GM18517 (cell line): ENCODE measurements around the gene KIF6.

Experiments
- ATAC-seq: cut with Tn5 transposase; IDR thresholded peaks from one replicate; pipeline ENCODE4 v1.9.1; 2021; ENCODE audit warnings: mild to moderate bottlenecking, moderate library complexity; ENCODE audit not compliant: unreplicated experiment

Gene KIF6

DNA sequence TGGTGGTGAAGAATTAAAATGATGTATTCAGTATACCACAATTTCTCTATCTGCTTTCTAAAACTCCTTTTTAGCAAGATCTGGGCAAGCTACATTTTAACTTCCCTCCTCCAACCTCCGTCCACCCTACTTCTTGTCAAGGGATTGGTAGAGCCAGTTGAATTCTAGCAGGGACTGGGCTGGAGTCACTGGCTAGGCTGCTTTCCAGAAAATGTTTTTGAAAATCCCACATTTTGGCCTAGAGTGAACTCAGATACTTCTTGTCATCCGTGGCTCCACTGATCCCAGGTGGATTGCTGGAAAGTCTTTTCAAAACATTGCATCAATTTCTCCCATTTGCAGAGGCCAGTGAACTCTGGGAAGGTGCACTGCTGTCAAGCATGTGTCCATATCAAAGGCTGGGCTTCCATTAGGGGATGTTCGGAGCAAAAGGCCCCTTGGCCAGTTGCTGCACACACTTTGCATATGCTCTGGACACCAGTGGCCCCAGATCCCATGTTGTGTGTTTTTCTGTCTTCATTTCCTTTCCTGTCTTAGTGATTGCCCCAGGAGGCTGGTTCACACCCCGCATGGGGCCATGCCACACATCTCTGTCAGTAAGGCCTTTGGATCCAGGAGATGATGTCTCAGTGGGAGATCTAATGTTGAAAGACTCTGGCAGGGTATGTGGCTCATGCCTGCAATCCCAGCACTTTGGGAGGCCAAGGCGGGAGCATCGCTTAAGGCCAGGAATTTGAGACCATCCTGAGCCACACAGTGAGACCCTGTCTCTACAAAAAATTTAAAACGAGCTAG, 391.4 kb downstream of the KIF6 start:
- no peak for ATAC-seq

DNA sequence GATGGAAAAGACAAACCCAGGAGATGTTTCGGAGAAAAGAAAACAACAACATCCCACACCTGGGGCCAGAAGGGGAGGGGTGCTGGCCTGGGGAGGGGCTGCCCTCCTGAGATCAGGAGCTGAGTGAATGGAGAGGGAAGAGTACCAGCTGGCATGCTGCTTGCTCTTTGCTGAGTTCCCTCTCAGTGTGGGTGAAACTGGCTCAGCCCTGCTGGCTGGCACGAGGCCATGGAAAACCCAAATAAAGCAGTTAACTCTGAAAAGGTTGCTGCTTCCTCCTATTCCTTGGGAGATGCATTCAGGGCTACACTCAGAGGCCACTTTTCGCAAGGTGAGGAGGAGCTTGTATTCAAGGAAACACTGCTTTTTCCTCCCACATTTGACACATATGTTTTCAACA, 394.7 kb downstream of the KIF6 start:
- ATAC-seq: no peak

DNA sequence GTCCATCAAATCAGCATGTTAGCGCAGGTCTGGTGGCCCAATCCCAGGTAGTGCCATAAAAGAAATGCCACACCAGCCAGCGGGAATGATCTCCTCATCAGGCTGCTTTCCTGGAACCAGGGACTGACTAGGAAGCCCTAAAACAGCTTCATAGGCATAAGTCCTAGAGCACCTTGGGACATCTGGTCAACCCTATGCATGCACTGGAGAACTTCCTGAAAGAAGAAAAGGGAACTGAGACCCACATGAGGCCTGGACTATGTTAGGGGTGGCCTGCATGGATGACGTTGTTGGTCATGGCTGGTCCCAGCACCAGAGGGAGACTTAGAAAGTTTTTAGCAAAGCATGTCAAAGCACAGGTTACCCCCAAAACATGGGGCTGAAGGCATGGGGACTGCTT, 395.2 kb downstream of the KIF6 start:
- peak; percentile 52 for ATAC-seq

DNA sequence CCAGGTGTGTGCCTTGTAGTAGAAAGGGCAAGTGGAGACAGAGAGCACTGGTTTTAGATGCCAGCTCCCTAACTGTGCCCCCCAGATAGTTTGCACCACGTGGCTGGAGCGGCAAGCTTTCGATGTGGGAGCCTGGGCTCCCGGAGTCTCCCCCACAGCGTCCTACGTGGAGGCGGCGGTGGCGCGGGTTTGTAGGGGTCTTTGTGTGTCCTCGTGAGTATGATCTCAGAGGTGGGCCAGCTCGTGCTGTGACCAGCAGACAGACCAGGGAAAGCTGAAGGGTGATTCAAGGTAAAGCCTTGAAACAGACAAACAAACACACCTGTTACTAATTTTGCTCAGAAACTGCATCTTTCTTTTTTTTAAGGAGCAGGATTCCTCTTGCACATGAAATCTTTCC, 397.1 kb downstream of the KIF6 start:
- no peak for ATAC-seq

- ATAC-seq: no peak
These were observed 397.7 kb downstream of the KIF6 start for GRCh38 chr6:39327507-39327906.

DNA sequence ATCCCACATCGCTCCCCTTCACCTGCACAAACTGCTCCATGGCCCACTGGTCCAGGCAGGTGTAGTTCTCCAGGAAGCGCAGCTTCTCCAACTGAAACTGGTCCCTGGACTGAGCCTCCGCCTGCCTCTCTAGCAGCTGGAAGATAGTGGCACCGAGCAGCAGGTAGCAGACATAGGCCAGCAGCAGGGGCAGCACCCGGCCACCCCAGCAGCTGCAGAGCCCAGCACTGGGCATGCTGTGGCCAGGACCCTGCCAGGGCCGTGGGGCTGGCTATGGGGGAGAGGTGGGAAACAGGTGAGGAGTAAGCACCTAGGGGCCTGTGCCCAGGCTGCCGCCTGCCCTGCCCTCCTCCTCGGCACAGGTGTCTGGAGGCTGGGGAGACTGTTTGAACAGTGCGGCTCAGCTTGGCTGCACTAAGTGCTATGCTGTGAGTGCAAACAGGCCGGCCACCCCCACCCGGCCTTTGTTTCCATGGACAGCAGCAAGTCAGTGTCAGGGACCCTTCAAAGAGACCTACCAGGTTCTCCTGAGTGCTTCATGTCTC, 402.8 kb downstream of the KIF6 start, which contains the start of gene KCNK16:
KCNK16 (minus strand) TSS at position 397 of the 545 bp plus-strand sequence; CDS start at position 235, 162 bp downstream.
- no peak for ATAC-seq

DNA sequence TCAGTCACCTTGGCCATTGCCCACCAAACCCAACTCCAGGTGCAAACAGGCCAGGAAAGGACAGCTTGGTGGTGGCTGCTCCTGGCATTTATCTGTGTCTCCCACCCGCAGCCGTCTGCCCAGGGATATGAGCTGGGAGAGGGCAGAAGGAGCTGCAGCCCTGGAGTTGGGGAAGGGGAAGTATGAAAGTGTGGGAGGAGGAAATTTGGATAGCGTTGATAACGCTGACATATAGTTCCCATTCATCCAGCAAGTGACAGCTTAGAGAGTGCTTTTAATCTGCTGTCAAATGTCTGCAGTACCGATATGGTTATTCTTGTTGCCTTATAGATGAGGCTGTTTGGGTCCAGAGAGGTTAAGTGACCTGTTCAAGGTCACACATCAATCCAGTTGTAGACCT, 403.4 kb downstream of the KIF6 start:
- ATAC-seq: no peak

- ATAC-seq: no peak
These were observed 404.7 kb downstream of the KIF6 start for GRCh38 chr6:39320363-39320984.

GRCh38 chr6:39319621-39320362, 405.4 kb downstream of the KIF6 start:
- no peak for ATAC-seq

DNA sequence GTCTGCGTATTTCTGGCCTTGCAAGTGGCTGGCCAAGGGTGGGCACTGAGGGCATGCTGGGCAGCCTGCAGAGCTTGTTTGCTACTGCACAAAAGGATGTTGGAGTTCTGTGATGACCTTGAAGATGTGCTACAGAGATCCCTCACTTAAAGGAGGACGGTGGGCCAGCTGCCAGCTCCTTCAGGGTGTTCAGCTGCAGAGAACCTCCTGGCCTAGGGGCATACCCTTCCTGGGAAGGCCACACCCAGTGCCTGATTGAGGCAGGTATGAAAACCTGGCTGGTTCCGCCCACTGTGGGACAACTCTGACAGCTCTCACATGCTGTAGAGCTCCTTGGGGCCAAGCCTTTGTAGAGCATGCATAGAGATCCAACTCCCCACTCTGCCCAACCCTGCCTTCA, 408.0 kb downstream of the KIF6 start:
- ATAC-seq: no peak

DNA sequence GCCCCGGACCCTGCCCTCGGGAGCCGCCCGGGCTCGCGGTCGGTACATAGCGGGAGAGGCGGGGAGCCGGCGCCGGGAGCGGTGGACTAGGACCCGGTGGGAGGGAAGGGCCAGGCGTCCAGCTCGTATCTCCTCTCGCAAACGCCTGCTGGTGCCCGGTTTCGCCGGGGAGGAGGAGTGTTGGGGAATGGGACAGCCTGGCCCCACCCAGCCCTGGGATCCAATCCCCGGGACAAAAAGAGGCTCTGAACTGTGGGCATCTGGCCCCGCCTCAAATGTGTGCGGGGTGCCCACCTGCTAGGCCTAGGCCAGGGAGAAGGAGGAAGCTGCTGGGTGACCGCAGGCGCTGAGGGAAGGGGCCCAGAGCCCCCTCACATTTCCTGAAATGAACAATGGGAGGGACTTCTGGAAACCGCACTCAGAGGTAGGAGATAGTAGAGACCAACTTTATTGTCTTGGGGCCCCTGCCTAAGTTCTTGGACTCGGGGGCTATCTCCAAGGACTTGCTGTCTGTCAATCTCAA, 410.9 kb downstream of the KIF6 start, which contains the start of gene KCNK17:
KCNK17 (minus strand) TSS at position 147 of the 523 bp plus-strand sequence; CDS start at position 48, 99 bp downstream.
- no peak for ATAC-seq

DNA sequence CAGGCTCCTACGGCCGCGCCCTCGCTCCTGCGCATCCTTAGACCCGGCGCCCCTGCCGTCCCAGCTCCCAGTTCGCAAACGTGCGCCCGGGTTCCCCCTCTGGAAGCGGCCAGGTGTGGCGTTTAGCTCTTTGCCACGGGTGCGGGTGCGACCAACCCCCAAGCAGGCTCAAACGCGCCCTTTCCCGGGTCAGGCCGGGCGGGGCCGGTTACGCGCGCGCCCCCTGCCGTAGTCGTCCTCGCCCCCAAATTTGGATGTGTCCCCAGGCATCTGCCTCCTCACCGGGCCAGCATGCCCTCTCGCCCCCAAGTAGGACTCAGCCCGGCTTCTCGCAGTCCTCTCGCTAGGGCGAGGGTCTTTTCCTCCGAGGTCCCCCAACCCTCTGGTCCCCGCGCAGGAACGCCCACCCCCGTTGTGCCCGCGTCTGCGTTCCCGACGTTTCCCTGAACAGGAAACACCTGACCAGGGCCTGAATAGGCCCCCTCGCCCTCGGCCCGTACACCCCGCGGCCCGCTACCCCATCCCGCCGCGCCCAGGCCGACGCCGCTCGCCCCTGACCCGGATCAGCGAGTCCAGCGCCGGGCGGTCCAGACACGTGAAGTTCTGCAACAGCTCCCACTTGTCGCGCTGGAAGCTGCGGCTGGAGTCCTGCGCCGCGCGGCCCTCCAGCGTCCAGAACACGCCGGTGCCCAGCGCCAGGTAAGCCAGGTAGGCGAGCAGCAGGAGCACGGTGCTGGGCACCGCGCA, 411.5 kb downstream of the KIF6 start:
- no peak for ATAC-seq

GRCh38 chr6:39312912-39313525, 412.2 kb downstream of the KIF6 start:
- ATAC-seq: no peak

GRCh38 chr6:39310542-39310941, 414.7 kb downstream of the KIF6 start:
- ATAC-seq: no peak

- no peak for ATAC-seq
These were observed 415.2 kb downstream of the KIF6 start for GRCh38 chr6:39309942-39310531.

DNA sequence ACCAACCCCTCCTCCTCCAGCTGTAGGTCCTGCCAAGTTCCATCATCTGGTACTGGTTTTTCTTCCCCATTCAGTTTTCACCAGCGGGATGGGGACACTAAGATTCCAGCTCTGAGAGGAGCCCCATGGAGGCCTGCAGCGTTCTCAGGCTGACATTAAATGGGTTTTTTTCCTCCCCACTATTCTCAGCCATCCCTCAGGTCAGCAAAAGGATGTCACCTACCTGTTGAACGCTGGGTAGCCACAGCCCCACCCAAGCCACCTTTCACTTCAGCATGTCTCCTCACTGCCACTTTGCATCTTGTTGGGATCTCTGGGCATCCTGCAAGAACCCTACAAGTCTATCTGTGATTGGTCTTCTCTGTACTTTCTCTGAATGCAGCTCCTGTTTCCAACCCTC, 417.7 kb downstream of the KIF6 start:
- ATAC-seq: no peak

- ATAC-seq: no peak
These were observed 420.3 kb downstream of the KIF6 start for GRCh38 chr6:39304951-39305350.

- ATAC-seq: no peak
These were observed 421.6 kb downstream of the KIF6 start for GRCh38 chr6:39303425-39304153.
